Stomach (tissue), 9 donors: ENCODE results near the gene JPH2. TPM values are rescaled to one million over a fixed set of nuclear protein-coding genes. Genes with fewer than 3 reads are reported as not detected.

ENCODE experiments used
- DNase-seq, 2 donors: peaks; one replicate each; pipeline versions ENCODE4 v3.0.0 to v3.0.0-alpha.2; 2013 to 2019
- H3K27ac ChIP-seq, 5 donors: fragments of 200-600 bp in 4 of 5; sonication (generic) in 4 of 5; one replicate each; pipeline ENCODE4 v1.5.1; 2013 to 2019; ENCODE audit warnings: mild to moderate bottlenecking in 1 of 5, moderate library complexity in 1 of 5
- H3K27me3 ChIP-seq, 3 donors: fragments of 200-600 bp; sonication (generic); one replicate each; pipeline ENCODE4 v1.5.1; 2017 to 2019; ENCODE audit warnings: mixed run types in 1 of 3
- H3K36me3 ChIP-seq, 4 donors: fragments of 200-600 bp; sonication (generic); 1 replicate in 3 of 4; 2 replicates in 1 of 4; pipeline ENCODE4 v1.5.1; 2016 to 2019
- H3K4me1 ChIP-seq, 4 donors: fragments of 200-600 bp; sonication (generic); one replicate each; pipeline ENCODE4 v1.5.1; 2016 to 2019
- H3K4me3 ChIP-seq, 4 donors: fragments of 200-600 bp; sonication (generic) in 3 of 4; one replicate each; pipeline ENCODE4 v1.5.1; 2016 to 2019; ENCODE audit warnings: mild to moderate bottlenecking in 1 of 4
- H3K9me3 ChIP-seq, 4 donors: fragments of 200-600 bp; sonication (generic); one replicate each; pipeline ENCODE4 v1.5.1; 2016 to 2019
- EP300 ChIP-seq: sonication (generic); formaldehyde crosslinking; IDR thresholded peaks from one replicate; pipeline ENCODE4 v1.6.1; 2017; ENCODE audit warnings: antibody characterized with exemption
- POLR2A ChIP-seq, 4 donors: fragments of 450-650 bp; IDR thresholded peaks; one replicate each; pipeline ENCODE4 v1.6.1; 2016; ENCODE audit warnings: antibody characterized with exemption in 4 of 4, control low read depth in 2 of 4, mild to moderate bottlenecking in 1 of 4, moderate library complexity in 1 of 4
- POLR2AphosphoS5 ChIP-seq, 3 donors: sonication (generic); formaldehyde crosslinking; IDR thresholded peaks; one replicate each; pipeline ENCODE4 v1.6.1; 2016; ENCODE audit warnings: antibody characterized with exemption in 3 of 3
- WGBS, 5 donors: extraction: QIAGEN DNeasy Blood & Tissue Kit in 3 of 5; methylation state at CpG; one replicate each; pipeline versions ENCODE4 v1.1.5 to v1.1.7; 2013 to 2018; 5-methylcytosine and 5-hydroxymethylcytosine counted together
- intact Hi-C: fragments of 100-400 bp; cut with DNase I; formaldehyde crosslinking; loops from one replicate; pipeline ENCODE4 v1.15.1; 2023; ENCODE audit warnings: low total_unique reads
- polyA plus RNA-seq, 3 donors: library from polyadenylated mRNA; stranded (reverse); fragments of 200-250 nt; gene quantifications; one replicate each; pipeline ENCODE4 v1.2.3, GENCODE V29; 2013
- total RNA-seq, 5 donors: library from RNA; depleted of rRNA; stranded (reverse); fragments of >200 nt; gene quantifications; one replicate each; pipeline versions ENCODE4 v1.1.0 to v1.2.3, GENCODE V29; 2014 to 2016
- TF ChIP-seq, protein P1 (sequence below), 7 experiments: fragments of 450-650 bp in 4 of 7; fragments of 200-600 bp in 3 of 7; sonication (generic) in 3 of 7; IDR thresholded peaks; one replicate each; pipeline ENCODE4 v1.5.1; 2016 to 2019; ENCODE audit warnings: antibody characterized with exemption in 7 of 7, control low read depth in 2 of 7, mild to moderate bottlenecking in 1 of 7
- donor health status: healthy with polysubstance abuse.
- donor health status: Bipolar disorder and iron deficiency.
- donor health status: healthy.

Gene JPH2
- total and polyA plus RNA-seq, 8 donors: 0.15 to 51.9 (median 10.9) TPM

DNA sequence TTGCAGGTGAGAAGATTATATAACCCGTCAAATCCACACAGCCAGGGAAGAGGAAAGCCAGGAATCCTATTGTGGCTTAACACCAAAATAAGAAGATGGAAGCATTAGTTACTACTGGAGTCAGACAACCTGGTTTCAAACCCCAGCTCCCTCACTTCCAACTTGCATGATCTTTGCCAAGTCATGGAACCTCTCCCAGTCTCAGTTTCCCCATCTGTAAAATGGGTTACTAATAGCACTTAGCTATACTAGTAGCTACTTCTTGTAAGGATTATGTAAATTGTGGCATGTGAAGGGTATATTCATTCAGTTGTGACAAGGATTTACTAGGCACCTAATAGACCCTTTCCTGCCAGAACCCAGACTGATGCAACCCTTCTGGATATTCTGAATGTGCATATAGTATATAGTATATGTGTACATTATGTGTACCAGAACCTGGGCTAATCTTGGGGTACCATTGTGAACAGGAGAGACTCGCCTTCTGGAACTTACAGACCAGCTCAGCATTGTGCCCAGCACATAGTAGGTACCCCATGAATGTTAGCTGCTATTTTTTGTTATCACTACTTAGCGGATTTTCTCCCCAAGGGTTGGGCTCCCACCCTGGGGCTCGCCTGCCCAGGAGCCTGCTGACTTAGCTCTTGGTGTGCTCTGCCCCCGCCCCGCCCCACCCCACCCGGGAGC is 50.3 kb downstream of the JPH2 start:
- H3K9me3 ChIP-seq: no peaks in the 10 kb centered on the region
- no peaks in the 10 kb centered on the region for H3K36me3 ChIP-seq
- peaks cover 0 to 30% (median 0%) of the 10 kb centered on the region in 3 donors for H3K27me3 ChIP-seq
- no peak for TF ChIP-seq EP300
- TF ChIP-seq, protein P1, sequence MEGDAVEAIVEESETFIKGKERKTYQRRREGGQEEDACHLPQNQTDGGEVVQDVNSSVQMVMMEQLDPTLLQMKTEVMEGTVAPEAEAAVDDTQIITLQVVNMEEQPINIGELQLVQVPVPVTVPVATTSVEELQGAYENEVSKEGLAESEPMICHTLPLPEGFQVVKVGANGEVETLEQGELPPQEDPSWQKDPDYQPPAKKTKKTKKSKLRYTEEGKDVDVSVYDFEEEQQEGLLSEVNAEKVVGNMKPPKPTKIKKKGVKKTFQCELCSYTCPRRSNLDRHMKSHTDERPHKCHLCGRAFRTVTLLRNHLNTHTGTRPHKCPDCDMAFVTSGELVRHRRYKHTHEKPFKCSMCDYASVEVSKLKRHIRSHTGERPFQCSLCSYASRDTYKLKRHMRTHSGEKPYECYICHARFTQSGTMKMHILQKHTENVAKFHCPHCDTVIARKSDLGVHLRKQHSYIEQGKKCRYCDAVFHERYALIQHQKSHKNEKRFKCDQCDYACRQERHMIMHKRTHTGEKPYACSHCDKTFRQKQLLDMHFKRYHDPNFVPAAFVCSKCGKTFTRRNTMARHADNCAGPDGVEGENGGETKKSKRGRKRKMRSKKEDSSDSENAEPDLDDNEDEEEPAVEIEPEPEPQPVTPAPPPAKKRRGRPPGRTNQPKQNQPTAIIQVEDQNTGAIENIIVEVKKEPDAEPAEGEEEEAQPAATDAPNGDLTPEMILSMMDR (IDR thresholded peaks at IDR 0.05): no peak
- no peak for TF ChIP-seq POLR2AphosphoS5 (IDR thresholded peaks at IDR 0.05)
- no peak for TF ChIP-seq POLR2A (IDR thresholded peaks at IDR 0.05)
- 43 to 52% (median 50%) methylated on average over 4 to 7 of the region's 7 CpGs for WGBS, 5 donors
- peaks cover 0 to 23% (median 11%) of the 10 kb centered on the region in 4 donors for H3K4me1 ChIP-seq
- intact Hi-C loops: no loop called here
- H3K27ac ChIP-seq: peak overlapping the region in 4 of 5 donors; percentile 26 to 85 (median 81)
- H3K4me3 ChIP-seq: no peak overlapping the region
- no peak for DNase-seq

- Histone ChIP-seq H3K4me3 (no peak overlapping the region), H3K4me1 (peaks cover 0 to 20% (median 11%) of the 10 kb centered on the region in 4 donors), H3K36me3 (no peaks in the 10 kb centered on the region), H3K9me3 (no peaks in the 10 kb centered on the region), H3K27ac (peak overlapping the region in 4 of 5 donors; percentile 14 to 85 (median 60)), H3K27me3 (peaks cover 0 to 25% (median 0%) of the 10 kb centered on the region in 3 donors)
- TF ChIP-seq EP300: no peak
- TF ChIP-seq, protein P1 (IDR thresholded peaks at IDR 0.05): no peak
- no peak for TF ChIP-seq POLR2AphosphoS5 (IDR thresholded peaks at IDR 0.05)
- no peak for TF ChIP-seq POLR2A (IDR thresholded peaks at IDR 0.05)
- WGBS, 5 donors: 57 to 74% (median 58%) methylated on average over 8 of the region's 8 CpGs
- intact Hi-C loops: no loop called here
- DNase-seq: no peak
These were observed 51.4 kb downstream of the JPH2 start for GRCh38 chr20:44135417-44136204.

DNA sequence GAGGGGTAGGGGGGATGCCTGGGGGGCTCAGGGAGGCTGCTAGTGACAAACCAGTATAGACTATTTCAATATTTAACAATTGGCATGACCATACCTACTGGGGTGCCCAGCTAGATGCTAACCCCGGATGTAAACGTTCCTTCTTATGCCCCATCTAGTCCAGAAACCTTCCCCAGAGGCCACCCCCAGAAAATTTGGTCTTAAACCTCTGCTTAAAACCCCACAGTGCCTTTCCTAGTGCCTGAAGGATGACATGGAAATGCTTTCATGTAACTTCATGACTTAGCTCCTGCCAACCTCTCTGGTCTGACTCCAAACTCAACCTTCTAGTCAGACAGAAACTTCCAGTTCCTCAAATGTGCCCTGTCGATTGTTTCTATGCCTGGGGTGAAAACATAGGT is 52.0 kb downstream of the JPH2 start:
- intact Hi-C loops: no loop called here
- Histone ChIP-seq H3K4me1 (peaks cover 0 to 25% (median 11%) of the 10 kb centered on the region in 4 donors), H3K4me3 (no peak overlapping the region), H3K9me3 (no peaks in the 10 kb centered on the region), H3K36me3 (no peaks in the 10 kb centered on the region), H3K27ac (peak overlapping the region in 3 of 5 donors; percentile 37 to 85 (median 83)), H3K27me3 (peaks cover 0 to 19% (median 0%) of the 10 kb centered on the region in 3 donors)
- DNase-seq: peak in 1 of 2 donors; percentile 48
- 50 to 75% (median 64%) methylated on average over 3 of the region's 3 CpGs for WGBS, 5 donors
- TF ChIP-seq EP300 (no peak), POLR2A (IDR thresholded peaks at IDR 0.05) (no peak), POLR2AphosphoS5 (IDR thresholded peaks at IDR 0.05) (no peak)
- TF ChIP-seq, protein P1 (IDR thresholded peaks at IDR 0.05): no peak

GRCh38 chr20:44133424-44133823 is 53.6 kb downstream of the JPH2 start:
- no peaks in the 10 kb centered on the region for H3K36me3 ChIP-seq
- H3K27ac ChIP-seq: peak overlapping the region in 1 of 5 donors; percentile 37
- 72 to 84% (median 81%) methylated on average over 4 of the region's 4 CpGs for WGBS, 5 donors
- H3K9me3 ChIP-seq: no peaks in the 10 kb centered on the region
- peaks cover 0 to 24% (median 4%) of the 10 kb centered on the region in 4 donors for H3K4me1 ChIP-seq
- intact Hi-C loops: no loop called here
- DNase-seq: no peak
- TF ChIP-seq EP300 (no peak), POLR2AphosphoS5 (IDR thresholded peaks at IDR 0.05) (no peak)
- TF ChIP-seq, protein P1 (IDR thresholded peaks at IDR 0.05): no peak
- H3K4me3 ChIP-seq: no peak overlapping the region
- peaks cover 0 to 18% (median 0%) of the 10 kb centered on the region in 3 donors for H3K27me3 ChIP-seq
